ENCODE data around the gene DBN1.

Gene DBN1

GRCh38 chr5:177504086-177505056 lies 30.9 kb upstream of the DBN1 start:
- no peak for DNase-seq (ENCODE audit: low read depth)

DNA sequence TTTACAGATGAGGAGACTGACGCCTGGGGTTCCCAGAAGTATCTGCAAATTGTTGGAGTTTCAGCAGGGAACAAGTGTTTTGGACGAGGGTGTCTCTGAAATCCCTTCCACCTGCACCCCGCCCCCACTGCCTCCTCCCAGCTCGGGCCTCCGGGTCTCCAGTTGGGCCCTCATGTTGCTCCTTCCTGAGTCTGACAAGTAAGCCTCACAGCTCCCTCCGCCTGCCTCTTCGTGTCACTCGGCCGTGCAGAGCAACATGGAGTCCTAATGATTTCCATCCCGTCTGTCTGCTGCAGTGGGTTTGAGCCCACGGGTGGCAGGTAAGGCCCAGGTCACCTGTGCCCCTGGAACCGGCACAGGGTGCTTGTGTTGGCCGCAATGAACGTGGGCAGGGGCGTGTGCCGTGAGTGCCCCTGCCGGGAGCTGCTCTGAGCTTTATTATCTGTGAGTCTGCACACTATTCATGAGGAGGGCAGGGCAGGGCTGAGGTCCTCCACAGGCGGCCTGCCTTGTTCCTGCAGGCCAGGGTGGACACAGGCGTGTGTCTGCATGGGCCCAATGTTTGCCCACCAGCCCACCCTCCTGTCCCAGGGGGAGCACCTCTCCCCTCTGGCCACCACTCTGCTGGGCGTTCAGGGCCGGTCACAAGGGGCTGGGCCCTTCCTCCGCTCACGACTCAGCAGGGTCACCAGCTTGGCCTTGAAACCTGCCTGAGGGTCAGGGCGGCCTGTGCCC lies 30.1 kb upstream of the DBN1 start:
- no peak for DNase-seq (ENCODE audit: low read depth)

- no peak for DNase-seq (ENCODE audit: low read depth)
Measured at GRCh38 chr5:177502886-177503285, 29.5 kb upstream of the DBN1 start.

DNA sequence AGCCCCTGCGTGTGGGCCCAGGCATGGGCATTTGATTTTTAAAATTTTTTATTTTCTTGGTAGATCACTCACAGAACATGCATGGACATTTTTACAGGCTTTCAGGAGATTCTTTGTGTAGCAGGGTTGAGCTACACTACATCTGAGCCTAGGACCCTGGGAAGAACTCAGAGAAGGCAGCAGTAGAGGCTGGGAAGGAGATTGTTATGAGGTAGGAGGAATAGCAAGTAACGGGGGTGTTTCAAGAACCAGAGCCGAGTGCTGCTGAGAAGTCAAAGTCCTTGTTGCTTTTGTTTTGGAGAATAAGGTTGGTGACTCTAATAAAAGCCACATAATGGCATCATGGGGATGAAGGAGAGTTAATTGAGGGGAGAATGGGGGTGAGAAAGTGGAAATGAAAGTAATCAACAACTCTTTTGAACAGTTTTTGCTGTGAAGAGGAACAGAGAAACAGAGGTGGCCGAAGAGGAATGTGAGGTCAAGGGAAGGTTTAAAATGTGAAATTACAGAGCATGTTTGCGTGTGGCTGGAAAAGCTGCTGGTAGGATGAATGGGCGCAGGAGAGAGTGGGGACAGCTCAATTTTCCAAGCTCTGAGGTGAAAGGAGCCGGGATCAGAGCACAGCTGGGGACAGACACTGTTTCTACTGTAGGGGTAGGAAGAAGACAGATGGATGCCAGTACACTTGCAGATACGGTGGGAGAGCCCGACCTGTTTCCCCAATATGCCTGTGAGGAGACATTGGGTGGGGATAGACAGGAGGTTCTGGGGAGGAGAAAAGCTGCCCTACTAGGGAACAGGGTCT lies 28.6 kb upstream of the DBN1 start:
- DNase-seq (ENCODE audit: low read depth) = no peak

DNA sequence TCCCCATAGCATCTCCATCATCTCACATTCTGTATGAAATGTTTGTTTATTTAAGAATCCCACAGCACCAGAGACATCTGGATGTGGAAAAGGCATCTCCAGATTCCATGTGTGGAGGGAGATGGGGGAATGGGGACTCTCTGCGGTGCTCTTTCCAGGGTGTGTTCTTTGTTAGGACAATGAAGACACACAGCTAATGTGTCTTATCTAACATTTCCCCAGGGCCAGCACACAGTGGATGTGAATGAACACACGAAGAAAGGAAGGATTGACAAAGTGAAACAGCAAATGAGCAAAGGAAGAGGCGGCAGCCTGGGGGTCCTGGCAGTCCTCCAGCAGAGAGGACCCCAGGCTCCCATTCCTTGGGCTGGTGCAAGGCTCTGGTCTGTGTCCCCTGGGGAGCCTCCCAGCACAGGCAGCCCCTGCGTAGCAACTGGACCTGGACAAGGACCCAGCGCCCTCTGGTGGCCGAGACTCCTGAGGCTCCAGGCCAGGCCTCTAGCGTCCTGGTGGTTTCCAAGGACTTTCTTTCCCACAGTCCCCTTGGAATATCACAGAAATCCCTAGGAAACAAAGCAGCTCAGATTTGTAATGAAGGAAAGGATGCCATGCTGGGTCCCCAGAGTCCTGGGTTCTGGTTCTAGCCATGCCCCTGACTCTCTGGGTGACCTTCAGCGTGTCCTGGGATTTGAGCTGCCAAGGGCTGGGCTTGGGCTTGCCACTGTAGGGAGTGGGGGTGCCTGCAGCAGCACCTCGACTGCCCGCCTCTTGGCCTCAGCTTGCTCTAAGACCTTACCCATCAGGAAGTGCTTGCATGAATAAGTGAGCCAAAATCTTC lies 27.5 kb upstream of the DBN1 start:
- peak; percentile 23 for DNase-seq (ENCODE audit: low read depth)

DNA sequence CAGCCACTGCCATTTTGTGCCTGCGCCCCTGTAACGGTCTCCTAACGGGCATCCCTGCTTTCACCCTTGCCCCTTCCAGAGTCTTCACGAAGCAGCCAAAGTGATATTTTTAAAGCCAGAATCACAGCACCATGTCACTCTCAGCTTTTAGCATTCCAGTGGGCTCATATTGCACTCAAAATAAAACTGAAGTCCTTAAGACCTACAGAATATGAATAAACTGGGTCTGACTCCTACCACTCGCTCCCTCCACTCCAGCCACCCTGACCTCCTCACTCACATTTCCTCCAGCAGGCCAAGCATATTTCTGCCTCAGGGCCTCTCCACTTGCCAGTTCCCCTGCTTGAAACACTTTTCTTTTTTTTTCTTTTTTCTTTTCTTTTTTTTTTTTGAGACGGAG lies 26.4 kb upstream of the DBN1 start:
- no peak for DNase-seq (ENCODE audit: low read depth)

DNA sequence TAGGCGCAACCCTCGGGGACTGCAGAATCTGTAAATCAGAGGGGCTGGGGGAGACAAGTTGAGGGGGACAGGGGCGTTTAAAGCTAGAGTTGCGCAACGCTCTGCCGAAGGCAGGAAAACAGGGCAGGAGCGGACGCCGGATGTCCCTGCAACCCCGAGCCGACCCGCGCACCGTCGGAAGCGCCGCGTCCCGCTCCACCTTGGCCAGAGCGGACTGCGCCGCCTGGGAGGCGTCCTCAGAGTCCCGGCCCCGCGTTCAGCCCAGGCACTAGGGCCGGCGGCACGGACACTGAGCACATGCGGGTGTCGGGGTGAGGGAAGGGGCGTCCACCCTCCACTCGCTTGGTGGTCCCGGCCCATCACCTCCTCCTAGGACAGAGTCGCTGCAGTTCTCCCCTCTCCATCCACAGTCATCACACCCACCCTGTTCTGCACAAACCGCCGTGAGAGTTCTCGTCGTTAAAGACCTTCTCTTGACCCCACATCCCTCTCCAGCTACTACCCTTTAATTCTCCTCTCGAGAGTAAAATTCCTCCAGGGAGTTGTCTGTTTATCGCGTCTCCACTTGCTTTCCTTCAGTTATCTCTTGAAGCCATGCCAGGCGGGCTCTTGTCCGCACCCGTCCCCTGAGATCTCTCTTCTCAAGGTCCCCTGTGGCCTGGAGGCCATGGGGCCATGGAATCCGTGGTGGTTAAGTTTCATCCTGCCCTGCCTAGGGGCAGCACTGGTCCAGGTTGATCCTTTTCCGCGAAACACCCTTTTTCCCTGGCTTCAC lies 24.8 kb upstream of the DBN1 start:
- no peak for DNase-seq (ENCODE audit: low read depth)

DNA sequence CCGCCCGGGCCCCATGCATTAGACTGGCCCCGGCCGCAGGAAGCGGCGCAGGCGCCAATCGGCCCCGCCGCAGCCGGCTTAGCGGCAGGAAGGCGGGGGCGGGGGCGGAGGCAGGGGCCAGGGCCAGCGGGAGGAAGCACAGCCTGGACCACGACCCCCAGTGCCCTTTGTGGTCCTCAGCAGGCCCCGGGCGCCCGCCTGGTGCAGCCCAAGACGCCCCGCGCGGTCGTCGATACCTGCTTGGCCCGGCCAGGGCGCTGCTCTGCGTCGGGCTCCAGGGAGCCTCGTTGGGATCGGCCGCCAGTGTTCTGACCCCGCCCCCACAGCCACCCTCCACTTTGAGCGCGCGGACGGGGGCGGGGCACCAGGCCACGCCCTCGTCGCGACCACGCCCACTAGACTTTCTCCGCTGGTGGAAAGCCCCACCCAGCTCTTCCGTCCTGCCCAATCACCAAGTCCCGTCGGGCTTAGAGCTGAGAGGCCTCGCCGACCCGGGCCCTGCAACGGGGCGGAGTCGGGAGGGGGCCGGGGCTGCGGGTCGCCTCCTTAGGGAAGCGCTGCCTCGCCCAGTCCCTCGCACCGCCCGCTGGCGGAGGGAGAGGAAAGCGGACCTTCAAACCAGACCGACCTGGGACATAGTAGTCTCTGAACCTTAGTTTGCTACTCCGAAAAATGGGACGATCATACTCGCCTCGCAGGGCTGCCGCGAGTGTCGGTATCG lies 24.0 kb upstream of the DBN1 start, which contains the start of gene PDLIM7:
PDLIM7 (minus strand) TSS at position 313 of the 721 bp plus-strand sequence. CDS start 1,092 bp downstream, outside the sequence.
- peak; percentile 78 for DNase-seq (ENCODE audit: low read depth)

GRCh38 chr5:177496727-177497291 lies 23.4 kb upstream of the DBN1 start:
- DNase-seq (ENCODE audit: low read depth) = peak; percentile 34

- no peak for DNase-seq (ENCODE audit: low read depth)
Measured at GRCh38 chr5:177496070-177496726, 22.8 kb upstream of the DBN1 start.

DNA sequence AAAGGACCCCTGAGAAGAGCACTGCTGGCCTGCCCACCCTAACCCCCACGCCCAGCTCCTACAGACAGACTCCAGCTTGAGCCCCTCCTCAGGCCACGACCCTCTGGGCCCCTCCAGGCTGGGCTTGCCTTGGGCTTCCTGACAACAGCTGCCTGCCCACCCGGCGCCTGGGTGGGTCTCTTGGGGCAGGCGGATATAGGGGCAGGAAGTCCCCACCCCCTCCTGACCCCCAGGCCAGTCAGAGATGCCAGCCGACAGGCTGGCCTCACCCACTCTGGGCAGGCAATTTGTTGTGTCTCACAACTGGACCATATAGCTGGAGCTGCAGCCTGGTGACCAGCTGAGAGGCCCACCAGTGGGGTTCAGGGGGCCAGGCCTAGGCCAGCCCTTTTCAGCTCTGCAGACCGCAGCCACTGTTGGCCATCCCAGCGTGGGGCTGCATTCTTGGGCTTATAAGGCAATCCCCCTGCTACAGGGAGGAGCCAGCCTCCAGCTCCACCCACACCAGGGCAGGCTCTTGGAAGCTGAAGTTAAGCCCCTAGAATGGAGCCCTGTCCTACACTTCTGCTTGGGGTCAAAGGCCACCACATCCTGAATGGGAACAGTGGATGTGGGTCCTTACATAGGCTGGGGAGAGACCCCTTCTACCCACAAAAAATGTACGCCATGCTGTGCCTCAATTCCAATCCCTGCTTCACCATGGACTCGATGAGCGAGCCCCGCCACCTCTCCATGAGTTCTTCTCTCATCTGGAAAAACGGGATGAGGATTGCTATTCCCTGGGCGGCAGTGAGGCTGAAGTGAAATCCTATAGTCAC lies 22.0 kb upstream of the DBN1 start:
- peak; percentile 46 for DNase-seq (ENCODE audit: low read depth)

- DNase-seq (ENCODE audit: low read depth) = peak; percentile 31
Measured at GRCh38 chr5:177494346-177495195, 21.1 kb upstream of the DBN1 start.

GRCh38 chr5:177493795-177494345 lies 20.4 kb upstream of the DBN1 start:
- DNase-seq (ENCODE audit: low read depth) = no peak

- no peak for DNase-seq (ENCODE audit: low read depth)
Measured at GRCh38 chr5:177492841-177493240, 19.4 kb upstream of the DBN1 start.

- no peak for DNase-seq (ENCODE audit: low read depth)
Measured at GRCh38 chr5:177491983-177492746, 18.7 kb upstream of the DBN1 start.

- no peak for DNase-seq (ENCODE audit: low read depth)
Measured at GRCh38 chr5:177491429-177491945, 18.1 kb upstream of the DBN1 start.

All from GM04503 (cell line).